HTERT RPE-1 (cell line): Measurements from ENCODE around the gene TSPAN2.
"Not testable (repeated sequence)": the region's sequence is repeated elsewhere in the genome, so short reads cannot be mapped to it uniquely, and the experiment has no call there.

Experiments
- in situ Hi-C: fragments of 300-500 bp; cut with MboI; formaldehyde crosslinking; loops from 4 replicates; pipeline ENCODE4 v1.14.3; 2020; ENCODE audit warnings: low sequenced_read_pairs

Gene TSPAN2

GRCh38 chr1:115041654-115042053 lies 47.6 kb downstream of the TSPAN2 start:
- in situ Hi-C loops = no loop called here

DNA sequence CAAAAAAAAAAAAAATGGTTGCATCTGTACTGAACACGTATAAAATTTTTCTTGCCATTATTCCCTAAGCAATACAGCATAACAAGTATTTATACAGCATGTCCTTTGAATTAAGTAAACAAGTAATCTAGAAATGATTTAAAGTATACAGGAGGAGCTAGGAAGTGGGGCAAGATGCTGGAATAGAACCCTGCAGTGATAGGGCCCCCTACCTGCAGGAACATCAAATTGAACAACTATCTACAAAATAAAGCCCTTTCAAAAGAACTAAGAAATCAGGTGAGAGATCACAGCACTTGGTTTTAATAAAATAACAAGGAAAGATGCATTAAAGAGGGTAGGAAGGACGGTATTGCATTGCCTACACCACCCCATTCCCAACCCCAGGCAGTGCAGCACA lies 48.8 kb downstream of the TSPAN2 start:
- in situ Hi-C loops = no loop called here

- in situ Hi-C loops = no loop called here
Measured at GRCh38 chr1:115036814-115037507, 52.3 kb downstream of the TSPAN2 start.

DNA sequence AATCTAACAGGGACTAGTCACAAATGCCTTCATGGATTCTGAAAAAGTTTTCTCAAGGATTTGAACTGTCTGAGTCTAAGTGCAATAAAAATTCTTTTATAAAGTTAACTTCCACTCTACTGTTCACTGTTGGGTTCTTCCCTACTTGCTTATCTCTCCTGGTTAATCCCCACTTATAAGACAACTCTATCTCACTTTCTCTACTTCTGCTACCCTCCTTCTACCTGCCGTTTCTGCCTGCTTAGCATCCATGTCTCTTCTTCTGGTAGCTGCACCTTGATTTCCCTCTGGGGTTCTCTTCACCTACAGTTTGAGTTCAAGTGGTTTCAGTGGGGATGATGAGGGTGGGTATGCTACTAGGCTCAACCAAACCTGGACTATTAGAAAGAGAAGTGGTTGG lies 53.7 kb downstream of the TSPAN2 start:
- in situ Hi-C loops = no loop called here

- in situ Hi-C loops = no loop called here
Measured at GRCh38 chr1:115031595-115031994, 57.7 kb downstream of the TSPAN2 start.

DNA sequence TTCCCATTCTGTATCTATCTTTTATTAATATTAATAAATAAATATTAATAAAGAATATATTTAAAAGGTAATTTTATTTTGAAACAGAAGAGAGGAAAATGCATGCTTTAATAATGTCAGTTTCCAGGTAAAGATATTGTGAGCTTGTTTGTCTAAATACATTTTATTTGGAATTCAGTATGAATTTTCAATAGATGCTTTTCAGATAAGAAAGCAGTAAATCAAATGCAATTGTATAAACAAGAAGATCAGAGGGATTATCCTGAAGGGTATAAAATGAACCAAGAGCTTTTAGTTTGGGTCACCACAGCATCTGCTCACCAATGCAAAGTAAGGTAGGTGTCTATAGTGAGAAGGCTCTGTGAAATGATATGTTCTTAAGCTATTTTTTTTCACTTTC lies 59.8 kb downstream of the TSPAN2 start, which contains the start of gene TSHB:
TSS of gene TSHB (plus strand) at position 301 of the 400 bp plus-strand sequence. CDS start 3,537 bp downstream, outside the sequence.
- in situ Hi-C loops = no loop called here

GRCh38 chr1:115023593-115023992 lies 65.7 kb downstream of the TSPAN2 start:
- in situ Hi-C loops = no loop called here

- in situ Hi-C loops = no loop called here
Measured at GRCh38 chr1:115021145-115021544, 68.2 kb downstream of the TSPAN2 start.

- in situ Hi-C loops = not testable (repeated sequence)
Measured at GRCh38 chr1:115019549-115019948, 69.8 kb downstream of the TSPAN2 start.

DNA sequence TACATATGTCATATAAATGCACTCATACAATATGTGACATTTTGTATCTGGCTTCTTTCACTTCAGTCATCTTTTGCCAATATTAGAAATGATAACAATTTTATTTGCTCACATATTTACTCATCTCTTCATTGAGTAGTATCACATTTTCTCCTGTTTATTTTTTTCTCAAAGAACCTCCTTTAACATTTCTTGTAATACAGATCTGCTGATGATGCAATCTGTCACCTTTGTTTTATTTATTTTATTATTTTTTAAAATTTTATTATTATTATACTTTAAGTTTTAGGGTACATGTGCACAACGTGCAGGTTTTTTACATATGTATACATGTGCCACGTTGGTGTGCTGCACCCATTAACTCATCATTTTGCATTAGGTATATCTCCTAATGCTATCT lies 75.5 kb downstream of the TSPAN2 start:
- in situ Hi-C loops = no loop called here

DNA sequence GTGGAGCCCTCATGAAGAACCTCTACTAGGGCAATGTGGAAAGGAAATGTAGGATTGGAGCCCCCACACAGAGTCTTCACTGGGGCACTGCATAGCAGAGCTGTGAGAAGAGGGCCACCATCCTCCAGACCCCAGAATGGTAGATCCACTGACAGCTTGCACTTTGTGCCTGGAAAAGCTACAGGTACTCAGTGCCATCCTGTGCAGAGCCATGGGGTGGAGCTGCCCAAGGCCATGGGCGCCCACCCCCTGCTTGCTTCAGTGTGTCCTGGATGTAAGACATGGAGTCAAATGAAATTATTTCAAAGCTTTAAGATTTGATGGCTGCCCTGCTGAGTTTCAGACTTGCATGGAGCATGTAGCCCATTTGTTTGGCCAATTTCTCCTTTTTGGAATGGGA lies 76.9 kb downstream of the TSPAN2 start:
- in situ Hi-C loops = no loop called here

GRCh38 chr1:115012006-115012405 lies 77.3 kb downstream of the TSPAN2 start:
- in situ Hi-C loops = no loop called here

- in situ Hi-C loops = no loop called here
Measured at GRCh38 chr1:115006191-115006590, 83.1 kb downstream of the TSPAN2 start.
